Measurements from ENCODE around the gene FAM118B. TPM values are rescaled to one million over a fixed set of nuclear protein-coding genes. Genes with fewer than 3 reads are reported as not detected.

The FAM118B gene
- total and polyA plus RNA-seq, 2 of the 4 experiments (the other 2 are of a cell fraction) = 20.0 to 27.2 TPM

DNA sequence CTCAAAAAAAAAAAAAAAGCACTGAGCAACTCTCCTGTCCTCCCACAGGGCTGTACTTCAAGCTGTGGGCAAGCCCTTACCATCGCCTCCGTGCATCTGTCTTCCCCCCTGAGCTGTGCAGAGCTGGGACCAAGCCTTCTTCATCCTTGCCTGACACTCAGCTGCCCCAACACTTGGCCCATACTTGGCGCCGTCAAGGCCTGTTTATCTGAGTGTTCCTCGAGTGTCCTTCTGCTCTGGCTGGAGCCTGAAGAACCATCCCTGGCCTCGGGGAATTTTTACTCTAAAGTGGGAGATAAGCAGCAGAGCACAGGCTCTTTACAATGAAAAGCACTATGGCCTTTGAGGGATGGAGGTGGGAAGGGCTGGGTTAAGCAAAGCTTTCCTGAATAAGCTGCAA is 69.7 kb downstream of the FAM118B start:
- in situ Hi-C loops (cut with MboI; ENCODE audit: low sequenced_read_pairs) (no loop called here), intact Hi-C loops (cut with micrococcal nuclease) (no loop called here), dilution Hi-C loops (cut with HindIII; ENCODE audit: low sequenced_read_pairs, unreplicated experiment) (no loop called here)
- Histone ChIP-seq H4K8ac (ENCODE audit: low read depth in 2 of 2, low read length in 2 of 2) (no peak overlapping the region), H3K4me2 (ENCODE audit: low read depth, low read length) (no peak overlapping the region), H2BK15ac (ENCODE audit: low read depth, low read length) (no peak overlapping the region), H3K23ac (ENCODE audit: low read depth, low read length) (no peak overlapping the region), H4K5ac (ENCODE audit: low read depth, low read length) (no peak overlapping the region), H2AK5ac (ENCODE audit: low read depth, low read length) (no peak overlapping the region), H3K4me3 (ENCODE audit: insufficient read depth, low read depth, low read length) (no peak overlapping the region), H3K9me1 (ENCODE audit: insufficient read depth, low read length) (peaks cover 5% of the 10 kb centered on the region; the same call in 1 of the 2 replicates), H2AFZ (replicated peaks; ENCODE audit: low read length, poor library complexity) (no peak overlapping the region), H3K36me3 (ENCODE audit: control insufficient read depth, insufficient read depth, low read length) (peaks cover 12% of the 10 kb centered on the region), H3K14ac (replicated peaks; ENCODE audit: low read depth, low read length) (no peak overlapping the region), H3K56ac (ENCODE audit: extremely low read depth, insufficient read depth, low read length) (no peak overlapping the region), H3K27me3 (ENCODE audit: control insufficient read depth, insufficient read depth, low read length) (no peaks in the 10 kb centered on the region), H4K20me1 (ENCODE audit: insufficient read depth, low read length) (no peaks in the 10 kb centered on the region), H3K9me3 (ENCODE audit: control insufficient read depth, insufficient read depth, low read length) (no peaks in the 10 kb centered on the region), H3K4me1 (ENCODE audit: control insufficient read depth, insufficient read depth, low read length) (peaks cover 3% of the 10 kb centered on the region; the same call in 1 of the 2 replicates), H3K9ac (ENCODE audit: low read depth, low read length) (no peak overlapping the region), H2BK20ac (ENCODE audit: low read depth, low read length) (no peak overlapping the region), H4K91ac (ENCODE audit: insufficient read depth, low read depth, low read length) (no peak overlapping the region), H3K27ac (ENCODE audit: insufficient read depth, low read length) (no peak overlapping the region), H2BK120ac (ENCODE audit: low read depth, low read length) (no peak overlapping the region), H3K79me1 (ENCODE audit: low read depth in 1 of 2, low read length in 2 of 2) (peaks cover 4 to 27% of the 10 kb centered on the region in 2 experiments; a peak in 3 of 4 replicates), H3K4ac (ENCODE audit: low read depth, low read length) (no peak overlapping the region), H2BK5ac (ENCODE audit: low read depth, low read length, poor library complexity, severe bottlenecking) (no peak overlapping the region), H3K18ac (ENCODE audit: low read depth, low read length) (no peak overlapping the region), H2AK9ac (replicated peaks; ENCODE audit: low read depth, low read length, poor library complexity) (no peak overlapping the region)
- no TSS peak for BruUV-seq (replicated peaks)
- whole genome bisulfite sequencing, 2 experiments (ENCODE audit: extremely low coverage in 2 of 2, insufficient read length in 1 of 2) = 70% methylated on average over 2 of the region's 6 CpGs; no CpG with 5 or more reads in 1 of the 2 experiments
- ChIA-PET POLR2A (ENCODE audit: unreplicated experiment) (interaction anchor here (0.6 kb wide), 1 partner anchor 68 kb away, joined by 3 read pairs; no protein-coding TSS in a partner anchor), CTCF (interaction anchor here (0.7 kb wide), 1 partner anchor 1347 kb away, joined by 3 read pairs; no protein-coding TSS in a partner anchor)
- TF ChIP-seq BHLHE40 (IDR thresholded peaks at IDR 0.05; ENCODE audit: low read depth, low read length) = no peak
- TF ChIP-seq CHD1 (IDR thresholded peaks at IDR 0.05; ENCODE audit: low read depth, low read length) = no peak
- no peak for DNase-seq
- no peak for ATAC-seq (ENCODE audit: low read depth)
